NOMO-1 (cell line): ENCODE data around the gene ASTN2.

Experiments
- DNase-seq, 2 experiments: peaks; one replicate each; lab custom pipeline; 2025; ENCODE audit not compliant: unreplicated experiment in 2 of 2; lab: John Stamatoyannopoulos, UW

The ASTN2 gene

DNA sequence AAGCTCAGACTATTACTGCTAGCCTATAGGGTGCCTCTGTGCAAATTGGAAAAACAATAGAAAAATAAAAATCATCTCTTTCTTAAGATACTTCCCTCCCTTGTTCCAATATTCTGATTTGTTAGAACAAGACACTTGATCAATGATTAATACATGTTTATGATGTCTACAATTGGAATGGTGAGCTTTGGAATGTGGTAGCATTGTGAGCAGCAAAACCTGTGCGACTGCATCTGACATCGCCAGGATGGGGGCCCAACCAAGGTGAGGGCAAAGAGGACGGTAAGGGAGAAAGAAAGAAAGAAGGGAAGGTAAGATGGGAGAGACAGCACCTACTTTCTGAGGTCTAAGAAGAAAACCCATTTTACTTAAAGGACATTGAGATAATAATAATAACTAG lies 910.8 kb downstream of the ASTN2 start:
- no peak for DNase-seq

DNA sequence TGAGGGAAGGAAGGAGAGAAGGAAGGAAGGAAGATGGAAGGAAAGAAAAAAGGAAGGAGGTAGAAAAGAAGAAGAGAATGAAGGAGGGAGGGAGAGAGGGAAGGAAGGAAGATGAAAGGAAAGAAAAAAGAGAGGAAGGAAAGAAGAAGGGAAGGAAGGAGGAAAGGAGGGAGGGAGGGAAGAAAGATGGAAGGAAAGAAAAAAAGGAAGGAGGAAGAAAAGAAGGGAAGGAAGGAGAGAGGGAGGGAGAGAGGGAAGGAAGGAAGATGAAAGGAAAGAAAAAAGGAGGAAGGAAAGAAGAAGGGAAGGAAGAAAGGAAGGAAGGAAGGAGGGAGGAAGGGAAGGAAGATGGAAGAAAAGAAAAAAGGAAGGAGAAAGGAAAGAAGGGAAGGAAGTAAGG lies 912.1 kb downstream of the ASTN2 start:
- DNase-seq = no peak

- DNase-seq = no peak
Measured at GRCh38 chr9:116501871-116502270, 913.0 kb downstream of the ASTN2 start.

GRCh38 chr9:116499986-116500871 lies 914.6 kb downstream of the ASTN2 start:
- no peak for DNase-seq

DNA sequence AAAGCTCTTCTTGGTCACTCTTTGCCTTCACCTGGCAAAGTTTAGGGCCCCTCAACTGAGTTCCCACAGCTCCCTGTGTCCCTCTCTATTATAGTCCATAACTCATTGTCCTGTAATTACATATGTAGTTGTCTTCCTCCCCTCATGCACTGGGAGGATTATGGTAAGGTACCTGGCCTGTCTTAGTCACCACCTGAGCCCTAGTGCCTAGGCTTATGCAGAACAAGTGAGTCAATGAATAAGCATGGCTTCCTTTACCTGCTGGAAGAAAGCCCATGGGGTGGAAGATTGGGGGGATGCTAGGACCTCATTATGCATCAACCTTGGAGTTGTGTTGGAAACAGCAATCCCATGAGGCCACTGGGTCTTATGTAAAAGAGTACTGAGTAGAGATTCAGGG lies 915.4 kb downstream of the ASTN2 start:
- DNase-seq = no peak

DNA sequence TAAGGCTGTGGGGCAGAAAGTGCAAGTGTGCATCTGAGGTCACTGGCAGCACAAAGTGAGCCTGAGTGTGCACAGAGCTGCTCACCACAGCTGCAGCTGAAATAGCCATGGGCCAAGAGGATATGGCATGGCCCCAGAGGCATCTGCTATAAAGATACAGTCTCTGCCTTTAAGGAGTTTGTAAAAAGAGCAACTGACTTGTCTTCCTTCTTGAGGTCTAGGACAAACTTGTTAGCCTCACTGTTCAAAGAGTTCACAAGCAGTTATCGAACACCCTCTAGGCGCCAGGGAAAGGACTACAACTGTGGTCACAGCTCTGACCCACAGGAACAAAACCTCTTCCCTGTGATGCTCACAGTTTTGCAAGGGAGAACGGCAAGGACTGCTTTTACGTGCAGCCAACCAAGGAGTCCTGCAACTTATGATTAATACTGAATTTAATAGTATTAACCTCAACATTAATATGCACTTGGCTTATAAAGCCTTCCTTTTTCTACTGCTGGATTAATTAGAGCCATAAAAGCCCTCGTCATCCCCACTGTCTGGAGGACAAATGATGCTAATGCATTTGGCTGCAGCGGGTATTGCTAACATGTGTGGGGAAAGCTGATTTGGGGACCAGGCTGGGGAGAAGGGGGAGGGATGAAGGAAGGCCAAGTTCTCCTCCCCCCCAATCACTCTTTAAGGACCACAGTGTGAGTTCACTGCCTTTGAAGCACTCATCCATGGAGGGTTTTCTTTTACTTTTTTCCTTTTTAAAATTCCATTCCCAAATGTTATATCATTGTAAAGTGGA lies 917.6 kb downstream of the ASTN2 start:
- DNase-seq = no peak

GRCh38 chr9:116496167-116496566 lies 918.7 kb downstream of the ASTN2 start:
- DNase-seq = no peak

- DNase-seq = no peak
Measured at GRCh38 chr9:116495725-116496124, 919.1 kb downstream of the ASTN2 start.

GRCh38 chr9:116494815-116495634 lies 919.8 kb downstream of the ASTN2 start:
- peak in 1 of 2 experiments; percentile 12 for DNase-seq

DNA sequence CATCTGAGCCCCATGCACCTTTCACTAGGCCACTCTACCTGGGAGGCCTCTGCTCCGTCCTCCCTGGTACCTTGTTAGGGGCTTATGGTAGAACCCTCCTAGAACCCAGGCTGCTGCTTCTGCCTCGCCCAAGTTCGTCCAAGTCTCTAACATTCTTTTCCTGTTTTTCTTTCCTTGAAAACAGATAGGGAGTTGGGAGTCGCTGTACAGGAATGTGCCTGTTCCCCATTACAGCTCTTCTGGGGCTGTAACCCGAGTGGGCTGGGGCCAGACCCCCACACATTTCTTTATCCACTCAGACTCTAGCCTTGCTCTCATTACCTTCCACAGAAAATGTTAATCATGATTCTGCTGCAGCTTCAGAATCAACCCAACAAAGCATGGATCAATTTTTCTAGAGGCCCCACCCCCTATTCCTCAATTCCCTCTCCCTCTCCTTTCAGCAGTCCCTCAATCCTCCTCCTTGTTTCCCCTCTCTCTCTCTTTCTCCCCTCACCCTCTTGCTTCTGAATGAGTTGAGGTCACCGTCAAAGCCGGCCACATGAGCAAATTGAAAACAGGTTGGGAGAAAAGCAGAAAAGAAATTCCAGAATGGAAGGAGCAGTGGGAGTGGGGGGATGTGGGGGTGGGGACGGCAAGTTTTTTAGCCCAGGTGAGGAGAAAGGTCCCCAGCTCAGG lies 921.5 kb downstream of the ASTN2 start:
- DNase-seq = no peak

DNA sequence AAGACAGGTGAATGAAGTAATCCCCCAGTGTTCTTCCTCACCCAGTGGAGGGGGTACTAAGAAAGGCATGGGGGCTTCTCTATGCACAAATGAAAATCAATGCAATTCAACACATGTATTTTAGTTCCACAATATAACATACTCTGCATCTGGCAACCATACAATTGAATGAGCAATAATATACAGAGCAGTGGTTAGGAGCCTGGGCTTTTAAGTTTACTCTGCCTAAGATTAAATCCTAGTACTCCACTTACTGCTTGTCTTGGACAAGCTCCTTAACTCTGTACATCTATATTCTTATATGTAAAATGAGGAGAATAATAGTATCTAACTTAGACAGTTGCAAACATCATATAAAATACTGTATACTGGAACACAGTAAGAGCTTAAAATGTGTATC lies 923.2 kb downstream of the ASTN2 start:
- no peak for DNase-seq

DNA sequence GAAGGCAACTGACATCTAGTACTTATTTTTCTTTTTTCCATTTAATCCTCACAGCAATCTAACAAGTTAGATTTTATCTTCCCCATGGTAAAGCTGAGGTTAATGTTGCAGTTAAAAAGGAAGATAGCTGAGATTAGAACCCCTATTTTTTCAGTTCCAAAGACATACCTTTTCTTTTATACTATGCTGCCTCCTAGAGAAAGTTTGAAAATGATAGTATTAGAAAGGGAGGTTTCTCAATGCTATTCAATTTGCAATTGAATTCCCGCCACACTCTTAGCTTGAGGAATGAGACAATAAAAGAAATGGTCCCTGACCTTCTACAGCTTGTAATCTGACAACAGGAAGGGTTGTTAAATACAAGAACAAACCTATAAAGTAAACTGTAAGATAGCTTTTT lies 923.6 kb downstream of the ASTN2 start:
- no peak for DNase-seq

DNA sequence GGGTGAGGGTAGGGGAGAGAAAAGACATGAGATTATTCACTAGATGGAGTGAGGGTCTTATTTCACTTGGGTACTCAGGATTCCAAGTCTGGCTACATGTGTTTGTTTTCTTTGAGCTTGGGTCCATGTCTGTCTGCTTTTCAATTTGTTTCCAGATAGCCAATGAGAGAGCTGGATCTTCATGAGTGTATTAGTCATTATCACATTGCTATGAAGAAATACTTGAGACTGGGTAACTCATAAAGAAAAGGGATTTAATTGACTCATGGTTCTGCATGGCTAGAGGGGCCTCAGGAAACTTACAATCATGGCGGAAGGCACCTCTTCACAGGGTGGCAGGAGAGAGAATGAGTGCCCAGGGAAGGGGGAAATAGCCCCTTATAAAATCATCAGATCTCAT lies 924.5 kb downstream of the ASTN2 start:
- DNase-seq = no peak

DNA sequence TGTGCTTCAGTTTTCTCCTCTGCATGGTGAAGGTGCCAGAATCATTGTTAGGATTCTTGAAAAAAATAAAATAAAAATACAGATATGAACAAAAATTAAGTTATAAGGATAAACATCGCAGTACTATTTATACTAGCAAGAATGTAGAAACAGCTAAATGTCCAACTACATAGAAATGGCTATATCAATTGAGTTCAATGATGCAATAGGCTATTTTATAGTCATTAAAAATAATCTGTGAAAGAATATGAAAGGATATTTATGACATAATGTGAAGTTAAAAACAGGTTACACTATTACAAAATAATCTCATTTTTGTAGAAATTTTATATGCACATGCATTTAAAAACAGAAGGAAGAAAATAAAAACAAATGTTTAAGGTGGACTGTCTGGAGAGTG lies 926.5 kb downstream of the ASTN2 start:
- DNase-seq = no peak

GRCh38 chr9:116484492-116485061 lies 930.3 kb downstream of the ASTN2 start:
- no peak for DNase-seq

DNA sequence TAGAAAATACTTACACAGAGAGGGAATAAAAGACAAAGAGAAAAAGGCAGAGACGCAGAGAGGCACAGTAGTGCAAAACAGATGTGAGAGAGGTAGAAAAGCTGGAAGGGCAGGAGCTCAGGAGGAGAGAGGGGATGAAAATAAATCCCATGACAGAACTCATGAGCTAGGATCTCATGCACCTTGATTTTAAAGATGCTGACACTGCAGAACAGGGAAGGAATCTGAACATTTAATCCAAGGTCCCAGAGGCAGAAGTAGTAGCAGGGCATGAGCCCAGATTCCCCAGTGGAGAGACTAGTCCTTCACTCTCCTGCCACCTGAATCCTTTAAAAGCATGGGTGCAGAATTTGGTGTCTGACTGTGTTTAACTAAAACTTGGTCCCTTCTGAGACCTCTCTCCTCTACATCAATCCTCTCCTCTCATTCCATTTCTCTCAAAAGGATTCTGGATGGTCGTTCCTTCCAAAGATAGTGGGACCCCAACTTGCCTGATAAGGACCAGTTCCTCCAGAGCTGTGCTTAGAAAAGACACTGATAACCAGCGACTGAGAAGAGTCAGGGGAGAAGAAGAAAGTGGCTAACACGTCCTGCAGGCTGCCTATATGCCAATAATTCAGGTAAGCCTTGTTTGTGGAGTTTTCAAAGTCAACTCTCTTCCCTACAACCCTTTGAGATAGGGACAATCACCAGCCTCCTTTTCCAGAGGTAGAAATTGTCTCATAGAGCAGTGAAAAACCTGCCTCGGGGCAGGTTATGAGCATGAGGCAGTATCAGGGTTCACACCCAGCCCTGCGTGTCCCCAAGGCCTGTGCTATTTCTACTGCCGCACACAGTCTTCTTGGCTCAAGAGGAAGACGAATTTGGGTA lies 931.0 kb downstream of the ASTN2 start:
- DNase-seq = no peak

GRCh38 chr9:116482740-116483139 lies 932.1 kb downstream of the ASTN2 start:
- DNase-seq = no peak

- DNase-seq = no peak
Measured at GRCh38 chr9:116480700-116481099, 934.2 kb downstream of the ASTN2 start.

DNA sequence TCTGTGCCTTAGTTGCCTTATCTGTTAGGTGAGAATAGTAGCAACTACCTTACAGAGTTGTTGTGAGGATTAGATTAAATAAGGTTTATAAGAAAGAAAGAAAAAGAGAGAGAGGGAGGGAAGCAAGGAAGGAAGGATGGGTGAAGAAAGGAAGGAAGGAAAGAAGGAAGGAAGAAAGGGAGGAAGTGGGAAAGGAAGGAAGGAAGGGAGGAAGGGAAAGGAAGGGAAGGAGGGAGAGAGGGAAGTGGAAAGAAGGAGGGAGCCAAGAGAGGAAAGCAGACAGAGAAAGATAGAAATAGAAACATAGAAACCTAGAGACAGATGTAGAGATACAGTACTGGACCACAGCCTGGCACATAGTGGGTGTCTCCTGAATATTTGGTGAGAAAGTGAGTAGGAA lies 934.9 kb downstream of the ASTN2 start:
- no peak for DNase-seq
